HepG2 (cell line): ENCODE measurements around the gene POLG2. TPM values are rescaled to one million over a fixed set of nuclear protein-coding genes. Genes with fewer than 3 reads are reported as not detected.

ENCODE experiments used
- ATAC-seq: fragments of 200-7000 bp; cut with Tn5 transposase; 3 replicates; pipeline ENCODE4 v1.9.1; 2020; ENCODE audit warnings: mild to moderate bottlenecking, moderate library complexity
- BruUV-seq: library from RNA; stranded (reverse); fragments of 400-500 nt; replicated peaks from 2 replicates; lab custom pipeline; 2021; lab: Mats Ljungman, UMichigan
- CTCF ChIA-PET: fragments of 300-600 bp; formaldehyde crosslinking; extraction: SDS; loops from one replicate; lab custom pipeline; 2021; ENCODE audit warnings: low total read pairs, inconsistent platforms, low intra/inter-chr PET ratio; lab: Yijun Ruan, JAX
- POLR2A ChIA-PET: fragments of 350-600 bp; sonication (Branson Sonifier 250); formaldehyde crosslinking; loops from one replicate; lab custom pipeline; 2020; ENCODE audit warnings: antibody characterized with exemption, inconsistent platforms; lab: Yijun Ruan, JAX
- DNase-seq: peaks from one replicate; pipeline ENCODE4 v3.0.0-alpha.2; 2015; ENCODE audit warnings: low spot score
- FAIRE-seq: peaks from 3 replicates; lab custom pipeline; 2011; peaks lifted over from hg19 to GRCh38; lab: Jason Lieb, UNC
- H2AFZ ChIP-seq: one replicate; pipeline ENCODE4 v1.6.1; 2011; ENCODE audit warnings: low read length, inconsistent platforms
- H3K27ac ChIP-seq: fragments of 300-600 bp; 3 replicates; pipeline ENCODE4 v1.8.0; 2011; ENCODE audit warnings: mixed run types, mild to moderate bottlenecking, mixed read lengths, low read length, inconsistent platforms; ENCODE audit not compliant: insufficient read depth; ENCODE audit errors: extremely low read length
- H3K27me3 ChIP-seq, 2 experiments: fragments of 200-600 bp in 1 of 2; 2 replicates in 1 of 2; 3 replicates in 1 of 2; pipeline versions ENCODE4 v1.6.0 to v1.8.0; 2011; ENCODE audit warnings: low read length in 2 of 2, mild to moderate bottlenecking in 2 of 2, moderate library complexity in 2 of 2, inconsistent platforms in 1 of 2; ENCODE audit not compliant: insufficient read depth in 2 of 2, control insufficient read depth in 1 of 2
- H3K36me3 ChIP-seq, 2 experiments: fragments of 200-600 bp in 1 of 2; replicated peaks in 1 of 2; 2 replicates in 1 of 2; 3 replicates in 1 of 2; pipeline versions ENCODE4 v1.5.1 to v1.8.0; 2011; ENCODE audit warnings: low read length in 2 of 2, inconsistent platforms in 1 of 2; ENCODE audit not compliant: insufficient read depth in 2 of 2, control insufficient read depth in 1 of 2
- H3K4me1 ChIP-seq: 2 replicates; pipeline ENCODE4 v1.5.1; 2012; ENCODE audit warnings: low read length, inconsistent platforms; ENCODE audit not compliant: insufficient read depth
- H3K4me2 ChIP-seq: 2 replicates; pipeline ENCODE4 v1.6.0; 2011; ENCODE audit warnings: low read depth, low read length, inconsistent platforms
- H3K4me3 ChIP-seq, 3 experiments: fragments of 200-600 bp in 1 of 3; sonication (generic), shearing (Covaris generic) in 1 of 3; replicated peaks in 1 of 3; 2 replicates each; pipeline ENCODE4 v1.5.1; 2011 to 2016; ENCODE audit warnings: low read length in 3 of 3, inconsistent platforms in 2 of 3, low read depth in 2 of 3, mild to moderate bottlenecking in 2 of 3, control low read depth in 1 of 3, mixed read lengths in 1 of 3; ENCODE audit not compliant: insufficient read depth in 1 of 3
- H3K79me2 ChIP-seq: one replicate; pipeline ENCODE4 v1.6.1; 2011; ENCODE audit warnings: low read length, inconsistent platforms; ENCODE audit not compliant: insufficient read depth
- H3K9ac ChIP-seq: 2 replicates; pipeline ENCODE4 v1.6.0; 2011; ENCODE audit warnings: mild to moderate bottlenecking, low read depth, low read length, inconsistent platforms; ENCODE audit not compliant: insufficient read depth
- H3K9me3 ChIP-seq: 2 replicates; pipeline ENCODE4 v1.5.1; 2012; ENCODE audit warnings: mild to moderate bottlenecking, low read length
- H4K20me1 ChIP-seq: 2 replicates; pipeline ENCODE4 v1.6.0; 2011; ENCODE audit warnings: inconsistent platforms, mild to moderate bottlenecking, low read length, moderate library complexity; ENCODE audit not compliant: insufficient read depth
- FOSL2 ChIP-seq: sonication (generic); formaldehyde crosslinking; IDR thresholded peaks from 2 replicates; pipeline ENCODE4 v1.4.0; 2020; ENCODE audit warnings: missing genetic modification reagents
- RCOR2 ChIP-seq: IDR thresholded peaks from 2 replicates; pipeline ENCODE4 v1.6.1; 2016; ENCODE audit warnings: missing biosample characterization, missing genetic modification reagents
- RXRB ChIP-seq: IDR thresholded peaks from 2 replicates; pipeline ENCODE4 v1.6.1; 2016; ENCODE audit warnings: borderline replicate concordance, missing genetic modification reagents, missing compliant biosample characterization
- SKI ChIP-seq: fragments of 450-650 bp; IDR thresholded peaks from one replicate; pipeline ENCODE4 v1.6.1; 2018; ENCODE audit warnings: mild to moderate bottlenecking; ENCODE audit not compliant: partially characterized antibody
- SMYD3 ChIP-seq: sonication (generic); formaldehyde crosslinking; IDR thresholded peaks from 2 replicates; pipeline ENCODE4 v1.8.1; 2023; ENCODE audit warnings: mild to moderate bottlenecking, missing genetic modification reagents
- ZBTB21 ChIP-seq: sonication (generic); formaldehyde crosslinking; IDR thresholded peaks from 2 replicates; pipeline ENCODE4 v1.4.0; 2020; ENCODE audit warnings: missing genetic modification reagents
- ZMYM3 ChIP-seq: sonication (generic); formaldehyde crosslinking; IDR thresholded peaks from 2 replicates; pipeline ENCODE4 v1.5.1; 2020; ENCODE audit warnings: mild to moderate bottlenecking, missing genetic modification reagents
- ZNF343 ChIP-seq: sonication (generic); formaldehyde crosslinking; IDR thresholded peaks from 2 replicates; pipeline ENCODE4 v1.4.0; 2020; ENCODE audit warnings: mild to moderate bottlenecking, missing genetic modification reagents
- ZNF629 ChIP-seq: sonication (generic); formaldehyde crosslinking; conservative IDR thresholded peaks from 2 replicates; pipeline ENCODE4 v1.5.0; 2020; ENCODE audit warnings: missing genetic modification reagents
- ZNF781 ChIP-seq: sonication (generic); formaldehyde crosslinking; IDR thresholded peaks from 2 replicates; pipeline ENCODE4 v1.5.1; 2020; ENCODE audit warnings: borderline replicate concordance, mild to moderate bottlenecking, missing genetic modification reagents; ENCODE audit errors: not compliant biosample characterization
- WGBS: methylation state at CpG from one replicate; pipeline ENCODE4 v1.1.6; 2017; ENCODE audit warnings: low lambda C conversion rate; 5-methylcytosine and 5-hydroxymethylcytosine counted together
- in situ Hi-C: cut with HindIII; loops from 2 replicates; pipeline ENCODE4 v1.10.0; 2017; ENCODE audit warnings: low pct_unique_long_range_greater_than_20kb; ENCODE audit not compliant: extremely low pct_ligation_motif_present
- intact Hi-C: fragments of 100-400 bp; cut with micrococcal nuclease; formaldehyde crosslinking; loops from one replicate; pipeline ENCODE4 v1.10.0; 2022; ENCODE audit not compliant: unreplicated experiment
- polyA plus RNA-seq, 8 experiments: library from polyadenylated mRNA; depleted of rRNA in 3 of 8; stranded (reverse) in 7 of 8; unstranded in 1 of 8; fragments of >200 nt; fragmentation: Illumina TruSeq in 4 of 8; extraction: Trizol in 4 of 8; gene quantifications; 2 replicates each; pipeline versions ENCODE4 v1.2.1 to v1.2.3, GENCODE V29; 2011 to 2016; ENCODE audit warnings: low read depth in 4 of 8, missing spikeins in 1 of 8, mixed read lengths in 1 of 8; ENCODE audit not compliant: insufficient read depth in 1 of 8
- total RNA-seq, 5 experiments: library from RNA; depleted of rRNA; stranded (reverse); fragments of >200 nt; fragmentation: Illumina TruSeq; extraction: Trizol; gene quantifications; 2 replicates each; pipeline ENCODE4 v1.2.3, GENCODE V29; 2016; ENCODE audit warnings: low read depth in 1 of 5
- TF ChIP-seq, protein P1 (sequence below): fragments of 450-650 bp; IDR thresholded peaks from 2 replicates; pipeline ENCODE4 v1.6.1; 2016

Gene POLG2
- total and polyA plus RNA-seq, 2 of the 13 experiments (the other 11 are each of a cell fraction or from before 2014, with no cell fraction given), result 21.1 to 25.5 TPM

DNA sequence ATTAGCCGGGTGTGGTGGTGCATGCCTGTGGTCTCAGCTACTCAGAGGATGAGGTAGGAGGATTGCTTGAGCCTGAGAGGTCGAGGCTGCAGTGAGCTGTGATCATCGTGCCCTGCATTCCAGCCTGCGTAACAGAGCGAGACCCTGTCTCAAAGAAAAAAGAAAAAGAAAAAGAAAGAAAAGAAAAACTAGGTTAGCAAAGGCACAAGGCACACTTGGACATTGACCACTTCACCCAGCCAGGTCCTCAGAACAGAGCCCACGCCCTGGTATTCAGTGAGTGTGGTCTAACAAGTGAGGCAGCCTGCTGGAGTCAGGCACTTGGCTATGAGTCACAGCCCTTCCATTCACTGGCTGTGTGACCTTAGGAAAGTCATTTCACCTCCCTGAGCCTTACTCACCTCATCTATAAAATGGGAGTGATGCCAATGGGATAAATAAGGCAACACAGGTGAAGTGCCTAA, 37.5 kb downstream of the POLG2 start:
- intact Hi-C loops, result no loop called here
- Histone ChIP-seq H3K9ac (no peak overlapping the region), H3K27me3 (peaks cover 0 to 11% of the 10 kb centered on the region in 2 experiments; a peak in 3 of 5 replicates), H3K4me1 (peaks cover 7% of the 10 kb centered on the region; the same call in 1 of the 2 replicates), H3K4me3 (no peak overlapping the region), H2AFZ (no peak overlapping the region), H3K36me3 (no peaks in the 10 kb centered on the region), H4K20me1 (no peaks in the 10 kb centered on the region), H3K27ac (no peak overlapping the region), H3K4me2 (no peak overlapping the region), H3K9me3 (no peaks in the 10 kb centered on the region), H3K79me2 (no peaks in the 10 kb centered on the region)
- in situ Hi-C loops, result no loop called here
- DNase-seq, result no peak
- TF ChIP-seq ZMYM3 (CRISPR knock-in tag), result peak; percentile 73; the same call in 1 of the 2 replicates
- TF ChIP-seq FOSL2 (CRISPR knock-in tag), result peak; percentile 37
- TF ChIP-seq SMYD3 (CRISPR knock-in tag), result no peak
- TF ChIP-seq RCOR2, result 0 out of 2 replicates have a peak, but pooled peaks have one; percentile 25
- TF ChIP-seq ZNF629 (CRISPR knock-in tag), result peak; percentile 71
- TF ChIP-seq ZNF781 (CRISPR knock-in tag), result no peak
- TF ChIP-seq ZBTB21 (CRISPR knock-in tag), result no peak
- no peak for TF ChIP-seq RXRB
- no peak for FAIRE-seq
- peak; percentile 43; the same call in 2 of the 3 replicates for ATAC-seq
- POLR2A ChIA-PET, result no interaction called here
- CTCF ChIA-PET, result no interaction called here
- BruUV-seq, result no TSS peak
- 19% methylated on average over 6 of the region's 6 CpGs for WGBS

DNA sequence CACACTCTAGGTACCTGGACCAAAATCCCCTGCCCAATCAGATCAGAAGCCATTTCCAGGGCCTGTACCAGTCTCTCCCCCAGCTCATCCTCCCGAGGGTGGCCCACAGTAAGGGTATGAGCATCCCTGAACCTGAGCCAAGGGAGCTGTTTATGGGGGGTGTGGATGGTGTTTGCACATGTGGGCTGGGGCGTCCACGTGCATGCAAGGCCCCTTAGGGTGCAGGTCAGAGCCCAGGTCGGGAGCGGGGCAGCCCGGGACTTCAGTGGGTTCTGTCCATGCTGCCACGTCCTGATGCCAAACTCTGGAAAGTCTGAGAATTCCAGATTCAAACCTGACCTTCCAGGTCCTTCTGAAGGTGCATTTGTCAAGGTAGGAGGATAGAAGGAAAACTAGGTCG, 38.1 kb downstream of the POLG2 start:
- no peak overlapping the region for H3K4me3 ChIP-seq
- no TSS peak for BruUV-seq
- H3K9ac ChIP-seq, result no peak overlapping the region
- H3K9me3 ChIP-seq, result no peaks in the 10 kb centered on the region
- in situ Hi-C loops, result no loop called here
- H3K27me3 ChIP-seq, result peaks cover 0 to 11% of the 10 kb centered on the region in 2 experiments; a peak in 3 of 5 replicates
- no peaks in the 10 kb centered on the region for H3K79me2 ChIP-seq
- peaks cover 7% of the 10 kb centered on the region; the same call in 1 of the 2 replicates for H3K4me1 ChIP-seq
- DNase-seq, result no peak
- FAIRE-seq, result no peak
- intact Hi-C loops, result no loop called here
- no peak overlapping the region for H3K27ac ChIP-seq
- H3K36me3 ChIP-seq, result no peaks in the 10 kb centered on the region
- WGBS, result 8% methylated on average over 8 of the region's 8 CpGs
- CTCF ChIA-PET, result no interaction called here
- no peak overlapping the region for H3K4me2 ChIP-seq
- H4K20me1 ChIP-seq, result no peaks in the 10 kb centered on the region
- ATAC-seq, result peak; percentile 30
- no peak for TF ChIP-seq SKI
- TF ChIP-seq ZNF343 (CRISPR knock-in tag), result no peak
- TF ChIP-seq, protein P1, sequence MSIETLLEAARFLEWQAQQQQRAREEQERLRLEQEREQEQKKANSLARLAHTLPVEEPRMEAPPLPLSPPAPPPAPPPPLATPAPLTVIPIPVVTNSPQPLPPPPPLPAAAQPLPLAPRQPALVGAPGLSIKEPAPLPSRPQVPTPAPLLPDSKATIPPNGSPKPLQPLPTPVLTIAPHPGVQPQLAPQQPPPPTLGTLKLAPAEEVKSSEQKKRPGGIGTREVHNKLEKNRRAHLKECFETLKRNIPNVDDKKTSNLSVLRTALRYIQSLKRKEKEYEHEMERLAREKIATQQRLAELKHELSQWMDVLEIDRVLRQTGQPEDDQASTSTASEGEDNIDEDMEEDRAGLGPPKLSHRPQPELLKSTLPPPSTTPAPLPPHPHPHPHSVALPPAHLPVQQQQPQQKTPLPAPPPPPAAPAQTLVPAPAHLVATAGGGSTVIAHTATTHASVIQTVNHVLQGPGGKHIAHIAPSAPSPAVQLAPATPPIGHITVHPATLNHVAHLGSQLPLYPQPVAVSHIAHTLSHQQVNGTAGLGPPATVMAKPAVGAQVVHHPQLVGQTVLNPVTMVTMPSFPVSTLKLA, result peak; percentile 77
- TF ChIP-seq, all 625 proteins: peak for 1
- POLR2A ChIA-PET, result no interaction called here
- H2AFZ ChIP-seq, result no peak overlapping the region
